Skeletal muscle tissue (tissue), 4 donors: Measurements from ENCODE around the gene NRXN3. TPM values are rescaled to one million over a fixed set of nuclear protein-coding genes. Genes with fewer than 3 reads are reported as not detected.

Source experiments
- H3K27ac ChIP-seq: one replicate; pipeline ENCODE4 v1.7.0; 2013; ENCODE audit warnings: mild to moderate bottlenecking, low read depth, low read length, inconsistent platforms
- H3K27me3 ChIP-seq, 3 donors: one replicate each; pipeline ENCODE4 v1.7.0; 2013; ENCODE audit warnings: low read length in 3 of 3; ENCODE audit not compliant: control insufficient read depth in 3 of 3, insufficient read depth in 3 of 3
- H3K36me3 ChIP-seq, 3 donors: one replicate each; pipeline ENCODE4 v1.7.0; 2013; ENCODE audit warnings: low read length in 3 of 3; ENCODE audit not compliant: control insufficient read depth in 3 of 3, insufficient read depth in 3 of 3
- H3K4me1 ChIP-seq, 3 donors: one replicate each; pipeline ENCODE4 v1.7.0; 2013; ENCODE audit warnings: low read length in 3 of 3, mild to moderate bottlenecking in 3 of 3; ENCODE audit not compliant: control insufficient read depth in 3 of 3, insufficient read depth in 3 of 3
- H3K4me3 ChIP-seq, 3 donors: one replicate each; pipeline ENCODE4 v1.7.0; 2013; ENCODE audit warnings: low read length in 3 of 3
- H3K9ac ChIP-seq, 3 donors: one replicate each; pipeline ENCODE4 v1.7.0; 2013; ENCODE audit warnings: low read length in 3 of 3, mild to moderate bottlenecking in 3 of 3, moderate library complexity in 2 of 3, low read depth in 1 of 3
- H3K9me3 ChIP-seq, 3 donors: one replicate each; pipeline ENCODE4 v1.7.0; 2013; ENCODE audit warnings: low read length in 3 of 3; ENCODE audit not compliant: control insufficient read depth in 3 of 3
- total RNA-seq: library from RNA; depleted of rRNA; stranded (reverse); fragments of >200 nt; gene quantifications from one replicate; pipeline ENCODE4 v1.2.3, GENCODE V29; 2014
- donor health status: Osteomylitis.

NRXN3 gene
- total RNA-seq, 1 donor from 2014 or later, result 0.52 TPM

GRCh38 chr14:78164226-78164853 is 5.8 kb upstream of the NRXN3 start:
- Histone ChIP-seq H3K4me3 (no peak overlapping the region), H3K27me3 (peaks cover 10 to 31% (median 27%) of the 10 kb centered on the region in 3 donors), H3K4me1 (no peaks in the 10 kb centered on the region), H3K9ac (no peak overlapping the region), H3K36me3 (no peaks in the 10 kb centered on the region), H3K9me3 (no peaks in the 10 kb centered on the region), H3K27ac (no peak overlapping the region)

GRCh38 chr14:78172428-78172827 is 2.3 kb downstream of the NRXN3 start:
- H3K27me3 ChIP-seq, result peaks cover 0 to 33% (median 12%) of the 10 kb centered on the region in 3 donors

GRCh38 chr14:78173346-78174035 is 3.3 kb downstream of the NRXN3 start:
- H3K4me3 ChIP-seq, result no peak overlapping the region
- no peak overlapping the region for H3K27ac ChIP-seq
- H3K9ac ChIP-seq, result no peak overlapping the region
- no peaks in the 10 kb centered on the region for H3K36me3 ChIP-seq
- H3K4me1 ChIP-seq, result no peaks in the 10 kb centered on the region
- no peaks in the 10 kb centered on the region for H3K9me3 ChIP-seq
- H3K27me3 ChIP-seq, result peaks cover 0 to 27% (median 7%) of the 10 kb centered on the region in 3 donors

More at GRCh38 chr14:78172428-78172827, 2.3 kb downstream of the NRXN3 start:
- H3K4me1 ChIP-seq, result no peaks in the 10 kb centered on the region
- no peaks in the 10 kb centered on the region for H3K36me3 ChIP-seq
- no peak overlapping the region for H3K4me3 ChIP-seq
- no peaks in the 10 kb centered on the region for H3K9me3 ChIP-seq
- no peak overlapping the region for H3K9ac ChIP-seq
- H3K27ac ChIP-seq, result no peak overlapping the region

- Histone ChIP-seq H3K9me3 (no peaks in the 10 kb centered on the region), H3K4me1 (no peaks in the 10 kb centered on the region), H3K9ac (no peak overlapping the region), H3K4me3 (no peak overlapping the region), H3K36me3 (no peaks in the 10 kb centered on the region), H3K27ac (no peak overlapping the region), H3K27me3 (peaks cover 0 to 12% (median 6%) of the 10 kb centered on the region in 3 donors)
These were observed 5.2 kb downstream of the NRXN3 start for GRCh38 chr14:78175412-78175811.

GRCh38 chr14:78178071-78178470 is 7.9 kb downstream of the NRXN3 start:
- H3K27ac ChIP-seq, result no peak overlapping the region
- H3K36me3 ChIP-seq, result no peaks in the 10 kb centered on the region
- peaks cover 0 to 7% (median 6%) of the 10 kb centered on the region in 3 donors for H3K27me3 ChIP-seq
- H3K4me1 ChIP-seq, result no peaks in the 10 kb centered on the region
- no peaks in the 10 kb centered on the region for H3K9me3 ChIP-seq
- no peak overlapping the region for H3K4me3 ChIP-seq
- H3K9ac ChIP-seq, result no peak overlapping the region

- Histone ChIP-seq H3K36me3 (no peaks in the 10 kb centered on the region), H3K9me3 (no peaks in the 10 kb centered on the region), H3K27ac (no peak overlapping the region), H3K4me3 (no peak overlapping the region), H3K4me1 (no peaks in the 10 kb centered on the region), H3K9ac (no peak overlapping the region), H3K27me3 (peaks cover 0 to 6% (median 6%) of the 10 kb centered on the region in 3 donors)
These were observed 8.8 kb downstream of the NRXN3 start for GRCh38 chr14:78178971-78179370.

GRCh38 chr14:78181270-78181669 is 11.1 kb downstream of the NRXN3 start:
- Histone ChIP-seq H3K9ac (no peak overlapping the region), H3K27ac (no peak overlapping the region), H3K4me3 (no peak overlapping the region), H3K9me3 (no peaks in the 10 kb centered on the region), H3K27me3 (peaks cover 0 to 9% (median 3%) of the 10 kb centered on the region in 3 donors), H3K4me1 (no peaks in the 10 kb centered on the region), H3K36me3 (no peaks in the 10 kb centered on the region)

GRCh38 chr14:78182722-78183121 is 12.5 kb downstream of the NRXN3 start:
- H3K36me3 ChIP-seq, result no peaks in the 10 kb centered on the region

GRCh38 chr14:78184157-78184556 is 14.0 kb downstream of the NRXN3 start:
- no peak overlapping the region for H3K4me3 ChIP-seq
- H3K9ac ChIP-seq, result no peak overlapping the region
- H3K27me3 ChIP-seq, result peaks cover 0 to 13% (median 3%) of the 10 kb centered on the region in 3 donors
- H3K36me3 ChIP-seq, result no peaks in the 10 kb centered on the region
- no peaks in the 10 kb centered on the region for H3K9me3 ChIP-seq
- no peak overlapping the region for H3K27ac ChIP-seq
- no peaks in the 10 kb centered on the region for H3K4me1 ChIP-seq

More at GRCh38 chr14:78182722-78183121, 12.5 kb downstream of the NRXN3 start:
- no peak overlapping the region for H3K27ac ChIP-seq
- no peaks in the 10 kb centered on the region for H3K4me1 ChIP-seq
- H3K9me3 ChIP-seq, result no peaks in the 10 kb centered on the region
- H3K9ac ChIP-seq, result no peak overlapping the region
- H3K4me3 ChIP-seq, result no peak overlapping the region
- peaks cover 0 to 9% (median 6%) of the 10 kb centered on the region in 3 donors for H3K27me3 ChIP-seq

- H3K27me3 ChIP-seq, result peaks cover 0 to 13% (median 2%) of the 10 kb centered on the region in 3 donors
- no peaks in the 10 kb centered on the region for H3K36me3 ChIP-seq
- no peak overlapping the region for H3K27ac ChIP-seq
- H3K4me1 ChIP-seq, result no peaks in the 10 kb centered on the region
- no peak overlapping the region for H3K9ac ChIP-seq
- H3K9me3 ChIP-seq, result no peaks in the 10 kb centered on the region
- no peak overlapping the region for H3K4me3 ChIP-seq
These were observed 16.1 kb downstream of the NRXN3 start for GRCh38 chr14:78186277-78186676.
